ENCODE data around the gene PARM1.
A peak's percentile ranks its signal among the peaks of the same experiment; 100 is the strongest.

The PARM1 gene

GRCh38 chr4:74932832-74933561 lies at the start of gene PARM1:
PARM1 (plus strand) TSS chr4:74933116; CDS start chr4:74933328, 212 bp downstream.
- DNase-seq, result peak; percentile 92

- no peak for DNase-seq
Measured at GRCh38 chr4:74884266-74884665, 48.6 kb upstream of the PARM1 start.

GRCh38 chr4:74886484-74886883 lies 46.4 kb upstream of the PARM1 start:
- DNase-seq, result no peak

- DNase-seq, result no peak
Measured at GRCh38 chr4:74890341-74890740, 42.6 kb upstream of the PARM1 start.

GRCh38 chr4:74891037-74891436 lies 41.9 kb upstream of the PARM1 start:
- no peak for DNase-seq

- no peak for DNase-seq
Measured at GRCh38 chr4:74893171-74893570, 39.7 kb upstream of the PARM1 start.

GRCh38 chr4:74896595-74896994 lies 36.3 kb upstream of the PARM1 start:
- no peak for DNase-seq

GRCh38 chr4:74897386-74897785 lies 35.5 kb upstream of the PARM1 start:
- DNase-seq, result no peak

- no peak for DNase-seq
Measured at GRCh38 chr4:74900862-74901261, 32.1 kb upstream of the PARM1 start.

- no peak for DNase-seq
Measured at GRCh38 chr4:74904509-74905065, 28.3 kb upstream of the PARM1 start.

GRCh38 chr4:74906771-74907170 lies 26.1 kb upstream of the PARM1 start:
- no peak for DNase-seq

GRCh38 chr4:74919783-74920182 lies 13.1 kb upstream of the PARM1 start:
- DNase-seq, result no peak

GRCh38 chr4:74920704-74921103 lies 12.2 kb upstream of the PARM1 start:
- no peak for DNase-seq

GRCh38 chr4:74921490-74921889 lies 11.4 kb upstream of the PARM1 start:
- DNase-seq, result no peak

- no peak for DNase-seq
Measured at GRCh38 chr4:74926007-74926406, 6.9 kb upstream of the PARM1 start.

- DNase-seq, result no peak
Measured at GRCh38 chr4:74930162-74930561, 2.8 kb upstream of the PARM1 start.

GRCh38 chr4:74931376-74931775 lies 1.5 kb upstream of the PARM1 start:
- DNase-seq, result no peak

- DNase-seq, result no peak
Measured at GRCh38 chr4:74932010-74932409, 906 bp upstream of the PARM1 start.

- peak; percentile 50 for DNase-seq
Measured at GRCh38 chr4:74933562-74934015, 673 bp downstream of the PARM1 start.

- peak; percentile 61 for DNase-seq
Measured at GRCh38 chr4:74934016-74934831, 1.3 kb downstream of the PARM1 start.

- DNase-seq, result no peak
Measured at GRCh38 chr4:74934888-74935287, 2.0 kb downstream of the PARM1 start.

GRCh38 chr4:74941123-74941522 lies 8.2 kb downstream of the PARM1 start:
- DNase-seq, result no peak

- no peak for DNase-seq
Measured at GRCh38 chr4:74942251-74942917, 9.5 kb downstream of the PARM1 start.
